Glutamatergic neuron (in vitro differentiated cells): ENCODE data around the gene VMP1. TPM values are rescaled to one million over a fixed set of nuclear protein-coding genes. Genes with fewer than 3 reads are reported as not detected.

ENCODE experiments used
- DNase-seq: peaks from one replicate; pipeline ENCODE4 v3.0.0; 2022
- H3K27ac Mint-ChIP-seq: one replicate; pipeline ENCODE4 v1.8.0; 2020; ENCODE audit warnings: mild to moderate bottlenecking, mixed read lengths, inconsistent platforms; ENCODE audit not compliant: unreplicated experiment
- H3K27me3 Mint-ChIP-seq: one replicate; pipeline ENCODE4 v1.8.0; 2020; ENCODE audit warnings: mild to moderate bottlenecking, moderate library complexity, mixed read lengths, inconsistent platforms; ENCODE audit not compliant: unreplicated experiment
- H3K36me3 Mint-ChIP-seq: one replicate; pipeline ENCODE4 v1.8.0; 2020; ENCODE audit warnings: mild to moderate bottlenecking, mixed read lengths, inconsistent platforms; ENCODE audit not compliant: unreplicated experiment
- H3K4me1 Mint-ChIP-seq: one replicate; pipeline ENCODE4 v1.8.0; 2020; ENCODE audit warnings: mild to moderate bottlenecking, low read depth, mixed read lengths, inconsistent platforms; ENCODE audit not compliant: unreplicated experiment
- H3K4me3 Mint-ChIP-seq: one replicate; pipeline ENCODE4 v1.8.0; 2020; ENCODE audit warnings: mild to moderate bottlenecking, mixed read lengths, inconsistent platforms; ENCODE audit not compliant: unreplicated experiment
- H3K9me3 Mint-ChIP-seq: one replicate; pipeline ENCODE4 v1.8.0; 2020; ENCODE audit warnings: mild to moderate bottlenecking, moderate library complexity, mixed read lengths, inconsistent platforms; ENCODE audit not compliant: unreplicated experiment
- CTCF ChIP-seq: fragments of 200-600 bp; sonication (generic); IDR thresholded peaks from one replicate; pipeline ENCODE4 v1.5.0; 2021; ENCODE audit not compliant: partially characterized antibody, unreplicated experiment
- total RNA-seq: library from RNA; stranded (reverse); fragmentation: NEBNext Ultra II Directional; extraction: Animal tissue kit (Norgen Biotek cat#: 25700); gene quantifications from one replicate; pipeline ENCODE4 v1.2.1, GENCODE V29; 2021; ENCODE audit not compliant: unreplicated experiment

The VMP1 gene
- total RNA-seq, 1 donor from 2014 or later: 64.1 TPM

- Mint-ChIP-seq H3K4me3 (no peak overlapping the region), H3K27me3 (peaks cover 3% of the 10 kb centered on the region), H3K36me3 (no peaks in the 10 kb centered on the region), H3K9me3 (no peaks in the 10 kb centered on the region), H3K27ac (no peak overlapping the region), H3K4me1 (peaks cover 11% of the 10 kb centered on the region)
- TF ChIP-seq CTCF: no peak
- DNase-seq: no peak
These were observed 7.7 kb upstream of the VMP1 start for GRCh38 chr17:59699786-59700185.

GRCh38 chr17:59702304-59702703 lies 5.2 kb upstream of the VMP1 start:
- TF ChIP-seq CTCF: no peak
- Mint-ChIP-seq H3K36me3 (no peaks in the 10 kb centered on the region), H3K9me3 (peaks cover 4% of the 10 kb centered on the region), H3K27ac (no peak overlapping the region), H3K4me1 (peaks cover 10% of the 10 kb centered on the region), H3K4me3 (no peak overlapping the region), H3K27me3 (peaks cover 4% of the 10 kb centered on the region)
- DNase-seq: no peak

GRCh38 chr17:59707971-59708430 lies 547 bp downstream of the VMP1 start:
- peaks cover 11% of the 10 kb centered on the region for H3K4me1 Mint-ChIP-seq
- H3K27ac Mint-ChIP-seq: peak overlapping the region; percentile 98
- no peaks in the 10 kb centered on the region for H3K36me3 Mint-ChIP-seq
- DNase-seq: no peak
- H3K27me3 Mint-ChIP-seq: peaks cover 10% of the 10 kb centered on the region
- H3K4me3 Mint-ChIP-seq: peak overlapping the region; percentile 99
- no peak for TF ChIP-seq CTCF
- H3K9me3 Mint-ChIP-seq: peaks cover 8% of the 10 kb centered on the region

- H3K36me3 Mint-ChIP-seq: no peaks in the 10 kb centered on the region
- H3K27ac Mint-ChIP-seq: no peak overlapping the region
- no peak overlapping the region for H3K4me3 Mint-ChIP-seq
- peaks cover 8% of the 10 kb centered on the region for H3K9me3 Mint-ChIP-seq
- TF ChIP-seq CTCF: no peak
- H3K4me1 Mint-ChIP-seq: peaks cover 6% of the 10 kb centered on the region
- peaks cover 10% of the 10 kb centered on the region for H3K27me3 Mint-ChIP-seq
- no peak for DNase-seq
These were observed 4.5 kb downstream of the VMP1 start for GRCh38 chr17:59711936-59712335.

- Mint-ChIP-seq H3K27ac (no peak overlapping the region), H3K9me3 (peaks cover 4% of the 10 kb centered on the region), H3K4me1 (peaks cover 6% of the 10 kb centered on the region), H3K4me3 (no peak overlapping the region), H3K27me3 (peaks cover 2% of the 10 kb centered on the region), H3K36me3 (no peaks in the 10 kb centered on the region)
- DNase-seq: no peak
- no peak for TF ChIP-seq CTCF
These were observed 5.4 kb downstream of the VMP1 start for GRCh38 chr17:59712862-59713261.
